ENCODE results near the gene MS4A15.

DNA sequence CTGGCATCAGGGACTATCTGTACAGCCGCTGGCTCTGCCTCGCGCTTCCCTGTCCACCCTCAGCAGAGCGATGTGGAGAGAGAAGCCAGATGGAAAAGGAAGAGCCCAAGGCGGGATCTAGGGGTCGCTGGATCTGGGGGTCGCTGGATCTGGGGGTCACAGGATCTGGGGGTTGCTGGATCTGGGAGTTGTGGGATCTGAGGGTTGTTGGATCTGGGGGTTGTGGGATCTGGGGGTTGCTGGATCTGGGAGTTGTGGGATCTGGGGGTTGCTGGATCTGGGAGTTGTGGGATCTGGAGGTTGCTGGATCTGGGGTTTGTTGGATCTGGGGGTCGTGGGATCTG is 26.4 kb downstream of the MS4A15 start:
- TF ChIP-seq GATA2 (IDR thresholded peaks at IDR 0.05; ENCODE audit: low read depth, low read length) = no peak
- no peak for TF ChIP-seq GATA3 (IDR thresholded peaks at IDR 0.05; ENCODE audit: low read depth, low read length)
